ENCODE measurements around the gene SPTBN1.
"Not testable (repeated sequence)": the region's sequence is repeated elsewhere in the genome, so short reads cannot be mapped to it uniquely, and the experiment has no call there.

The SPTBN1 gene

GRCh38 chr2:54486766-54487165 is 30.6 kb downstream of the SPTBN1 start:
- Mint-ChIP-seq H3K27ac (no peak overlapping the region), H3K27me3 (peaks cover 6 to 7% of the 10 kb centered on the region in 2 donors), H3K36me3 (peaks cover 3 to 6% of the 10 kb centered on the region in 2 donors), H3K4me3 (no peak overlapping the region), H3K9me3 (peaks cover 7 to 8% of the 10 kb centered on the region in 2 donors), H3K4me1 (no peaks in the 10 kb centered on the region)
- DNase-seq (no peak), ATAC-seq (replicated peaks) (no peak)

- DNase-seq (no peak), ATAC-seq (replicated peaks) (no peak)
- no peaks in the 10 kb centered on the region for H3K4me1 Mint-ChIP-seq
- H3K27me3 Mint-ChIP-seq: peaks cover 6 to 7% of the 10 kb centered on the region in 2 donors
- H3K9me3 Mint-ChIP-seq: no peaks in the 10 kb centered on the region
- H3K4me3 Mint-ChIP-seq: no peak overlapping the region
- H3K27ac Mint-ChIP-seq: no peak overlapping the region
- H3K36me3 Mint-ChIP-seq: no peaks in the 10 kb centered on the region
Measured at GRCh38 chr2:54490863-54491262, 34.7 kb downstream of the SPTBN1 start.

DNA sequence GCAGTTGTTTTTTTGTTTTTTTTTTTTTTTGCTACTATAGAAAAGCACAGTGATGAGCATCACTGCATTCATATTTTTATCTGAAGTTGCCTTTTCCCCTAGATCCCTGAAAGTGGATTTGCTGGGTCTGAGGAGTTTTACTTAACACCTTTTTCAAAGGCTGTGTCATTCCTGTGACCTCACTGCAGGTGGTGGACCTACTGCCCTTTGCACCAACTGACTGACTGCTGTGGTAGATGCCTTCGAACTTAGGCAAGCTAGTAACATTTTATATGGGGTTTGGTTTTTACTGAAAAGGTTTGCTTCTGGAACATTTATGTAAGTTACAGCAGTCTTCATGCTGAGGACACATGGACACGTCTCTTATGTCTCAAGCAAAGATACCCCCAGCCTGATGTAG is 36.2 kb downstream of the SPTBN1 start:
- Mint-ChIP-seq H3K36me3 (no peaks in the 10 kb centered on the region), H3K9me3 (no peaks in the 10 kb centered on the region), H3K4me3 (no peak overlapping the region), H3K4me1 (no peaks in the 10 kb centered on the region), H3K27me3 (peaks cover 6 to 7% of the 10 kb centered on the region in 2 donors), H3K27ac (no peak overlapping the region)
- ATAC-seq (replicated peaks): no peak
- no peak for DNase-seq

DNA sequence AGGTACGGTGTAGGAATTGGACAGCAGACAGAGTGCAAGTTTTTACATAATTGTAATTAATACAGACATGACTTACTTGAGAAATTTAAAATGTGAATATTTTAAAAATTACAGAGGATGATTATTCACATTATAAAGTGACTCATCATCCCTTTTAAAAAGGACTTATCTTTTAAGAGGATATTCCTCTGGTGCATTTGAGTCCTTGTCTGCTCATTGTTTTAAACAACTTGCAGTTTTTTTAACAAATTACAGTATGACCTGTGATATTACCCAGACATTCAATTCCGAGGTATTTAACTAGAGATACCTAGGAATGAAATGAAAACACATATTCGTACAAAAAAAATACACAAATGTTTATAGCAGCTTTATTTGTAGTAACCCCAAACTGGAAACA is 38.0 kb downstream of the SPTBN1 start:
- ATAC-seq (replicated peaks) (no peak), DNase-seq (no peak)
- Mint-ChIP-seq H3K4me1 (no peaks in the 10 kb centered on the region), H3K9me3 (no peaks in the 10 kb centered on the region), H3K27me3 (peaks cover 6 to 7% of the 10 kb centered on the region in 2 donors), H3K36me3 (no peaks in the 10 kb centered on the region), H3K27ac (no peak overlapping the region), H3K4me3 (no peak overlapping the region)

DNA sequence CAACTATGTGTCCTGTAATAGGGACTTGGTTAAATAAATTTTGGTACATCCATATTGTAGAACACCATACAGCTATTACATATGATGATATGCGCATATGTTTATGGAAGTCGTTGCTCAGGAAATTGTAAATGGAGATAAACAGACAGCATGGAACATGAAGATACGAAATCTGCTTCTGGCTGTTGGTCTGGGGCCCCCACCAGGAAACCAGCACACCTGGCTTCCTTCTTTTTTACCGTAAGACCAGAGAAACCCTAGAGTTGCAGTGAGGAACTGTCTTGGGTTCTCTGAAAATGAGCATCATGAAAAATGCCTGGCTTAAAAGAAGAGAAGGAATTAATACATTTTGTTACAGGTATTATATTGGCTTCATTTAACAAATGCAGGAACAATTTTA is 40.8 kb downstream of the SPTBN1 start:
- Mint-ChIP-seq H3K36me3 (no peaks in the 10 kb centered on the region), H3K4me1 (no peaks in the 10 kb centered on the region), H3K27ac (no peak overlapping the region), H3K27me3 (no peaks in the 10 kb centered on the region), H3K4me3 (no peak overlapping the region), H3K9me3 (no peaks in the 10 kb centered on the region)
- no peak for DNase-seq
- no peak for ATAC-seq (replicated peaks)

DNA sequence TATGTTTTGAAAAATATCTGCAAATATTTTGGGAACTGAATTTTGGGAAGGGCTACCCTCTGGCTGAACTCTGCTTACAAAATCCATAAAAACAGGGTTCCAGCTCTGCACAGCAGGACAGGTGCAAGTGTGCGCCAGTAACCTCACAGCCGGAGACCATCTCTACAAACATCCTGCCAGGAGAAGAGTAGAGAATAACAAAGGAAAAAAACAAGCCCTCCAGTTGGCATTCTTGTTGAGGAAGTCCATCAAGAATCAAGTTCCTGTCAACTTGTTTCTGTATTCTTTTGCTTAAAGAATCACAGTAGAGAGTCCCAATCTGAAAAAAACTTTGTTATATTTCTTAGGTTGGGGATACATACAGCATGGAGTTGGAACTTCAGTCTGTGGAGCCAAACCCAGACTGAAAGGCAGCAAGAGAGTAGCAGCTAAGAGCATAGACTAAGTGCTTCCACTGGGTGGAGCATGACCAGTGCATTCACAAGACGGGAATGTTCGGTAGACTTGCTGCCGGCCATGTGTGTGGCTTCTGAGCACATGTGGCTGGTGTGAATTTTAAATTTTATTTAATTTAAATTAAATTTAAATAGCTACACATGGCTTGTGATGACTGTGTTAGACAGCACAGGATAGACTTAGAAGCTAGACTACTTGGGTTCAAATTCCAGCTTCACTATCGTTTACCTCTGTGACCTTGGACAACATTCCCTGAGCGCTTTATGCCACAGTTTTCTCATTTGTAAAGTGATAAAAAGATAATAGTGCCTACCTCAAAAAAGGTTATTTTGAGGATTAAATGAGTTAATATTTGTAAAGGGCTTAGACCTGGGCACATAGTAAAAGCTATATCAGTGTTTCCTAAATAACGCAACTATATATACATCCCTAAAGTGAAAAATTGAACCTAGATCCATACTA is 41.9 kb downstream of the SPTBN1 start:
- Mint-ChIP-seq H3K4me3 (no peak overlapping the region), H3K9me3 (no peaks in the 10 kb centered on the region), H3K4me1 (no peaks in the 10 kb centered on the region), H3K36me3 (no peaks in the 10 kb centered on the region), H3K27me3 (no peaks in the 10 kb centered on the region), H3K27ac (no peak overlapping the region)
- DNase-seq (no peak), ATAC-seq (replicated peaks) (no peak)

GRCh38 chr2:54499661-54500060 is 43.5 kb downstream of the SPTBN1 start:
- no peak for DNase-seq
- H3K36me3 Mint-ChIP-seq: no peaks in the 10 kb centered on the region
- no peak overlapping the region for H3K27ac Mint-ChIP-seq
- H3K27me3 Mint-ChIP-seq: no peaks in the 10 kb centered on the region
- no peak for ATAC-seq (replicated peaks)
- no peak overlapping the region for H3K4me3 Mint-ChIP-seq
- H3K9me3 Mint-ChIP-seq: no peaks in the 10 kb centered on the region
- peaks cover 0 to 1% of the 10 kb centered on the region in 2 donors for H3K4me1 Mint-ChIP-seq

GRCh38 chr2:54500404-54501205 is 44.5 kb downstream of the SPTBN1 start:
- no peak overlapping the region for H3K4me3 Mint-ChIP-seq
- peaks cover 0 to 1% of the 10 kb centered on the region in 2 donors for H3K4me1 Mint-ChIP-seq
- no peak for ATAC-seq (replicated peaks)
- H3K27ac Mint-ChIP-seq: no peak overlapping the region
- H3K27me3 Mint-ChIP-seq: no peaks in the 10 kb centered on the region
- no peaks in the 10 kb centered on the region for H3K36me3 Mint-ChIP-seq
- DNase-seq: no peak
- H3K9me3 Mint-ChIP-seq: no peaks in the 10 kb centered on the region

DNA sequence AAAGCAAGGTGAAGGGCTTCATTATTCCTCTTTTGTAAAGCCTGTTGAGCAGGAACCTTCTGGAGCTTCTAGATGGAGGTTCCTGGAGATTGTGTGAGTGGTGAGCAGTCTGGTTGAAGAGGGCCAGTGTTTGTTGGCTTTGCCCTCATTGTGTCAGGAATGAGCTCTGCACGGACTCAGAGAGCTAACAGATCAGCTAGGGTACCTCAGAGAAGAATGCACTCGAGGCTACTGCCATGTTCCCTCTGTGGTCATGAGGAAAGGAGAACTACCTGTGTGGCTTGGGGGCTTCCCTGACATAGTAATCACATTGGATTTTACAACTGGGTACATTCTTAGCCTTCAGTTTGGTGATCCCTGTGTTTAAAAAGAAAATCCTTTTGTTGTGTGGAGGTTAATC is 46.6 kb downstream of the SPTBN1 start:
- Mint-ChIP-seq H3K4me3 (no peak overlapping the region), H3K4me1 (peaks cover 0 to 1% of the 10 kb centered on the region in 2 donors), H3K27ac (no peak overlapping the region), H3K9me3 (no peaks in the 10 kb centered on the region), H3K27me3 (no peaks in the 10 kb centered on the region), H3K36me3 (no peaks in the 10 kb centered on the region)
- ATAC-seq (replicated peaks) (no peak), DNase-seq (no peak)

DNA sequence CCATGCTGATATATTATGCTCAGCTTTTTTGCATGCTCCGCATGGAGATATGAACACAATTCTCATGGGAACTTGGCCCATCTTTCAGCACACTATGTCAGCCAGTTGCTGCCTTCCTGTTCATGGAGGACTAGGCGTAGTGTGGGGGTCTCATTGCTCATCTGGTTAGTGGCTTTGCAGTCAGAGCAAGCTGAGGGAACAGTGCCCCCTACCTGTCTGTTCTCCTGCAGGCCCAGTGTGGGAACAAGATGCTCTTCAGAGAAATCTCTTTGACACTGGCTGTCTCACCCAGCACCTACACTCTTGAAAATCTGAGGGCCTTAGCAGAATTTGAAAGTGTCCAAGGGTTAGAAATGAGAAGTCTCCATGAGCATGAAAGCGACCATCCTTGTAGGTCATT is 47.1 kb downstream of the SPTBN1 start:
- H3K27ac Mint-ChIP-seq: no peak overlapping the region
- H3K9me3 Mint-ChIP-seq: no peaks in the 10 kb centered on the region
- H3K4me3 Mint-ChIP-seq: no peak overlapping the region
- no peaks in the 10 kb centered on the region for H3K36me3 Mint-ChIP-seq
- DNase-seq (peak; percentile 32), ATAC-seq (replicated peaks) (peak; percentile 78 to 88)
- no peaks in the 10 kb centered on the region for H3K27me3 Mint-ChIP-seq
- peaks cover 0 to 1% of the 10 kb centered on the region in 2 donors for H3K4me1 Mint-ChIP-seq

- Mint-ChIP-seq H3K9me3 (no peaks in the 10 kb centered on the region), H3K27me3 (no peaks in the 10 kb centered on the region), H3K4me1 (peaks cover 0 to 1% of the 10 kb centered on the region in 2 donors), H3K36me3 (no peaks in the 10 kb centered on the region), H3K27ac (no peak overlapping the region), H3K4me3 (no peak overlapping the region)
- DNase-seq (no peak), ATAC-seq (replicated peaks) (no peak)
Measured at GRCh38 chr2:54503828-54504227, 47.7 kb downstream of the SPTBN1 start.

- ATAC-seq (replicated peaks) (no peak), DNase-seq (no peak)
Measured at GRCh38 chr2:54504866-54505265, 48.7 kb downstream of the SPTBN1 start.

GRCh38 chr2:54508541-54508940 is 52.4 kb downstream of the SPTBN1 start:
- Mint-ChIP-seq H3K36me3 (no peaks in the 10 kb centered on the region), H3K27ac (no peak overlapping the region), H3K27me3 (no peaks in the 10 kb centered on the region), H3K4me3 (no peak overlapping the region), H3K4me1 (no peaks in the 10 kb centered on the region), H3K9me3 (no peaks in the 10 kb centered on the region)
- ATAC-seq (replicated peaks): no peak
- DNase-seq: no peak

More at GRCh38 chr2:54504866-54505265, 48.7 kb downstream of the SPTBN1 start:
- H3K4me1 Mint-ChIP-seq: peaks cover 0 to 1% of the 10 kb centered on the region in 2 donors
- H3K27me3 Mint-ChIP-seq: no peaks in the 10 kb centered on the region
- no peak overlapping the region for H3K27ac Mint-ChIP-seq
- H3K4me3 Mint-ChIP-seq: no peak overlapping the region
- no peaks in the 10 kb centered on the region for H3K9me3 Mint-ChIP-seq
- H3K36me3 Mint-ChIP-seq: no peaks in the 10 kb centered on the region

- not testable (repeated sequence) for ATAC-seq (replicated peaks); H3K36me3 Mint-ChIP-seq; H3K27me3 Mint-ChIP-seq; H3K4me3 Mint-ChIP-seq; H3K9me3 Mint-ChIP-seq; DNase-seq; H3K4me1 Mint-ChIP-seq; H3K27ac Mint-ChIP-seq
Measured at GRCh38 chr2:54509043-54509442, 52.9 kb downstream of the SPTBN1 start.

GRCh38 chr2:54510916-54511315 is 54.8 kb downstream of the SPTBN1 start:
- Mint-ChIP-seq H3K27ac (no peak overlapping the region), H3K4me1 (no peaks in the 10 kb centered on the region), H3K4me3 (no peak overlapping the region), H3K36me3 (no peaks in the 10 kb centered on the region), H3K9me3 (no peaks in the 10 kb centered on the region), H3K27me3 (no peaks in the 10 kb centered on the region)
- DNase-seq (no peak), ATAC-seq (replicated peaks) (no peak)

All from stimulated activated naive B cell treated with anti-CD40 and anti-IgM and Interleukin-4, amounts not matched to agents 10 μg/mL and 1 μg/mL and 100 μg/mL, for 72 hours (primary cell).